SK-N-SH treated with all-trans-retinoic acid at 6 μM for 48 hours (cell line): ENCODE results near the gene NOL9.

ENCODE experiments used
- ATAC-seq: fragments of 200-7000 bp; cut with Tn5 transposase; 3 replicates; pipeline ENCODE4 v1.9.1; 2020; ENCODE audit warnings: mild to moderate bottlenecking, moderate library complexity
- ARNTL ChIP-seq: fragments of 450-650 bp; formaldehyde crosslinking; IDR thresholded peaks from 2 replicates; pipeline ENCODE4 v1.5.0; 2020; ENCODE audit warnings: low read depth, mild to moderate bottlenecking, moderate library complexity, borderline replicate concordance
- BACH2 ChIP-seq: fragments of 250-450 bp; sonication (Bioruptor Pico); IDR thresholded peaks from 2 replicates; pipeline ENCODE4 v1.9.0; 2021; ENCODE audit warnings: mild to moderate bottlenecking, borderline replicate concordance
- CSDC2 ChIP-seq: fragments of 250-450 bp; sonication (Bioruptor Pico); IDR thresholded peaks from 2 replicates; pipeline ENCODE4 v1.5.0; 2020; ENCODE audit warnings: mild to moderate bottlenecking, moderate library complexity
- ESRRG ChIP-seq: fragments of 250-450 bp; sonication (Bioruptor Pico); IDR thresholded peaks from 2 replicates; pipeline ENCODE4 v1.6.1; 2021; ENCODE audit warnings: mild to moderate bottlenecking
- ISL1 ChIP-seq: fragments of 250-450 bp; sonication (Bioruptor Pico); IDR thresholded peaks from 2 replicates; pipeline ENCODE4 v2.1.2; 2022; ENCODE audit warnings: mild to moderate bottlenecking, moderate library complexity
- OSR1 ChIP-seq: fragments of 250-450 bp; sonication (Bioruptor Pico); IDR thresholded peaks from 2 replicates; pipeline ENCODE4 v1.8.0; 2022; ENCODE audit warnings: moderate library complexity, mild to moderate bottlenecking, inconsistent platforms
- PPARA ChIP-seq: fragments of 250-450 bp; sonication (Bioruptor Pico); IDR thresholded peaks from 2 replicates; pipeline ENCODE4 v1.5.0; 2020; ENCODE audit warnings: mild to moderate bottlenecking, borderline replicate concordance
- SNAI2 ChIP-seq: fragments of 250-450 bp; sonication (Bioruptor Pico); IDR thresholded peaks from 2 replicates; pipeline ENCODE4 v1.5.0; 2020; ENCODE audit warnings: mild to moderate bottlenecking, moderate library complexity
- TCF4 ChIP-seq: fragments of 250-450 bp; sonication (Bioruptor Pico); IDR thresholded peaks from 2 replicates; pipeline ENCODE4 v1.8.0; 2021; ENCODE audit warnings: mild to moderate bottlenecking, moderate library complexity, borderline replicate concordance
- ZC3H10 ChIP-seq: fragments of 250-450 bp; sonication (Bioruptor Pico); IDR thresholded peaks from 2 replicates; pipeline ENCODE4 v1.5.1; 2021; ENCODE audit warnings: mild to moderate bottlenecking, moderate library complexity
- ZFP3 ChIP-seq: fragments of 250-450 bp; sonication (Bioruptor Pico); IDR thresholded peaks from 2 replicates; pipeline ENCODE4 v1.5.0; 2020; ENCODE audit warnings: mild to moderate bottlenecking, moderate library complexity
- ZFP30 ChIP-seq: fragments of 450-650 bp; formaldehyde crosslinking; IDR thresholded peaks from 2 replicates; pipeline ENCODE4 v1.5.0; 2022; ENCODE audit warnings: mild to moderate bottlenecking, moderate library complexity
- ZNF70 ChIP-seq: fragments of 450-650 bp; formaldehyde crosslinking; IDR thresholded peaks from 2 replicates; pipeline ENCODE4 v1.5.0; 2020; ENCODE audit warnings: mild to moderate bottlenecking, moderate library complexity
- ZNF8 ChIP-seq: fragments of 450-650 bp; formaldehyde crosslinking; IDR thresholded peaks from 2 replicates; pipeline ENCODE4 v1.5.0; 2020; ENCODE audit warnings: mild to moderate bottlenecking, moderate library complexity
- TF ChIP-seq, protein P1 (sequence below): fragments of 250-450 bp; sonication (Bioruptor Pico); IDR thresholded peaks from 2 replicates; pipeline ENCODE4 v1.5.0; 2020; ENCODE audit warnings: mild to moderate bottlenecking, moderate library complexity
- TF ChIP-seq, protein P2 (sequence below): fragments of 250-450 bp; sonication (Bioruptor Pico); IDR thresholded peaks from 2 replicates; pipeline ENCODE4 v1.5.1; 2021; ENCODE audit warnings: mild to moderate bottlenecking, moderate library complexity
- TF ChIP-seq, protein P3 (sequence below): fragments of 250-450 bp; sonication (Bioruptor Pico); IDR thresholded peaks from 2 replicates; pipeline ENCODE4 v1.8.0; 2020; ENCODE audit warnings: mild to moderate bottlenecking, moderate library complexity, borderline replicate concordance
- TF ChIP-seq, protein P4 (sequence below): fragments of 250-450 bp; sonication (Bioruptor Pico); IDR thresholded peaks from 2 replicates; pipeline ENCODE4 v1.8.0; 2021; ENCODE audit warnings: low read depth, mild to moderate bottlenecking, moderate library complexity, borderline replicate concordance
- TF ChIP-seq, protein P5 (sequence below): fragments of 250-450 bp; sonication (Bioruptor Pico); IDR thresholded peaks from 2 replicates; pipeline ENCODE4 v1.5.1; 2020; ENCODE audit warnings: low read depth, mild to moderate bottlenecking, moderate library complexity

The NOL9 gene

DNA sequence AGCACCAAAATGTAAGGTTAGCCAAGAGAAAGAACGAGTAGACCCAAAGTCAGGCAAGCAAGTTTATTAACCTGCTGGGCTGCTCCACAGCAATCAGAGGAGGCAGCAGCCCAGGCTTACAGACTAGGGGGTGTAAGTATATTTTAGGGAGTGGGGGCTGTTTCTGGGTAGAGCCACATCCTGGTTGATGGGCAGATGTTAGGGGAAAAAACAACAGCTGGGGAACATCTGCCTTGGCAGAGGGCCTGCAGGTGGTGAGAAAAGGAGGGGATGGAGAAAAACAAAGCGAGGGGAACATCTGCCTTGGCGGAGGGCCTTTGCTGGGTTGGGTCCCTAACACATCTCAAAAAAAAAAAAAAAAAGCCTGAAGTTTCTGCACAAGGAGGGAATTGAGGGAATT lies 15.8 kb upstream of the NOL9 start:
- TF ChIP-seq ARNTL (CRISPR knock-in tag) (no peak), ZNF8 (CRISPR knock-in tag) (no peak), ZNF70 (no peak), OSR1 (CRISPR knock-in tag) (no peak), ZFP3 (CRISPR knock-in tag) (no peak), BACH2 (CRISPR knock-in tag) (no peak), CSDC2 (CRISPR knock-in tag) (no peak), ZC3H10 (CRISPR knock-in tag) (no peak), ISL1 (no peak), ESRRG (CRISPR knock-in tag) (no peak), SNAI2 (CRISPR knock-in tag) (no peak), PPARA (no peak)
- TF ChIP-seq, protein P1, sequence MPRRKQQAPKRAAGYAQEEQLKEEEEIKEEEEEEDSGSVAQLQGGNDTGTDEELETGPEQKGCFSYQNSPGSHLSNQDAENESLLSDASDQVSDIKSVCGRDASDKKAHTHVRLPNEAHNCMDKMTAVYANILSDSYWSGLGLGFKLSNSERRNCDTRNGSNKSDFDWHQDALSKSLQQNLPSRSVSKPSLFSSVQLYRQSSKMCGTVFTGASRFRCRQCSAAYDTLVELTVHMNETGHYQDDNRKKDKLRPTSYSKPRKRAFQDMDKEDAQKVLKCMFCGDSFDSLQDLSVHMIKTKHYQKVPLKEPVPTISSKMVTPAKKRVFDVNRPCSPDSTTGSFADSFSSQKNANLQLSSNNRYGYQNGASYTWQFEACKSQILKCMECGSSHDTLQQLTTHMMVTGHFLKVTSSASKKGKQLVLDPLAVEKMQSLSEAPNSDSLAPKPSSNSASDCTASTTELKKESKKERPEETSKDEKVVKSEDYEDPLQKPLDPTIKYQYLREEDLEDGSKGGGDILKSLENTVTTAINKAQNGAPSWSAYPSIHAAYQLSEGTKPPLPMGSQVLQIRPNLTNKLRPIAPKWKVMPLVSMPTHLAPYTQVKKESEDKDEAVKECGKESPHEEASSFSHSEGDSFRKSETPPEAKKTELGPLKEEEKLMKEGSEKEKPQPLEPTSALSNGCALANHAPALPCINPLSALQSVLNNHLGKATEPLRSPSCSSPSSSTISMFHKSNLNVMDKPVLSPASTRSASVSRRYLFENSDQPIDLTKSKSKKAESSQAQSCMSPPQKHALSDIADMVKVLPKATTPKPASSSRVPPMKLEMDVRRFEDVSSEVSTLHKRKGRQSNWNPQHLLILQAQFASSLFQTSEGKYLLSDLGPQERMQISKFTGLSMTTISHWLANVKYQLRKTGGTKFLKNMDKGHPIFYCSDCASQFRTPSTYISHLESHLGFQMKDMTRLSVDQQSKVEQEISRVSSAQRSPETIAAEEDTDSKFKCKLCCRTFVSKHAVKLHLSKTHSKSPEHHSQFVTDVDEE (CRISPR knock-in tag): no peak
- TF ChIP-seq, protein P2, sequence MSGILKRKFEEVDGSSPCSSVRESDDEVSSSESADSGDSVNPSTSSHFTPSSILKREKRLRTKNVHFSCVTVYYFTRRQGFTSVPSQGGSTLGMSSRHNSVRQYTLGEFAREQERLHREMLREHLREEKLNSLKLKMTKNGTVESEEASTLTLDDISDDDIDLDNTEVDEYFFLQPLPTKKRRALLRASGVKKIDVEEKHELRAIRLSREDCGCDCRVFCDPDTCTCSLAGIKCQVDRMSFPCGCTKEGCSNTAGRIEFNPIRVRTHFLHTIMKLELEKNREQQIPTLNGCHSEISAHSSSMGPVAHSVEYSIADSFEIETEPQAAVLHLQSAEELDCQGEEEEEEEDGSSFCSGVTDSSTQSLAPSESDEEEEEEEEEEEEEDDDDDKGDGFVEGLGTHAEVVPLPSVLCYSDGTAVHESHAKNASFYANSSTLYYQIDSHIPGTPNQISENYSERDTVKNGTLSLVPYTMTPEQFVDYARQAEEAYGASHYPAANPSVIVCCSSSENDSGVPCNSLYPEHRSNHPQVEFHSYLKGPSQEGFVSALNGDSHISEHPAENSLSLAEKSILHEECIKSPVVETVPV: no peak
- TF ChIP-seq, protein P3, sequence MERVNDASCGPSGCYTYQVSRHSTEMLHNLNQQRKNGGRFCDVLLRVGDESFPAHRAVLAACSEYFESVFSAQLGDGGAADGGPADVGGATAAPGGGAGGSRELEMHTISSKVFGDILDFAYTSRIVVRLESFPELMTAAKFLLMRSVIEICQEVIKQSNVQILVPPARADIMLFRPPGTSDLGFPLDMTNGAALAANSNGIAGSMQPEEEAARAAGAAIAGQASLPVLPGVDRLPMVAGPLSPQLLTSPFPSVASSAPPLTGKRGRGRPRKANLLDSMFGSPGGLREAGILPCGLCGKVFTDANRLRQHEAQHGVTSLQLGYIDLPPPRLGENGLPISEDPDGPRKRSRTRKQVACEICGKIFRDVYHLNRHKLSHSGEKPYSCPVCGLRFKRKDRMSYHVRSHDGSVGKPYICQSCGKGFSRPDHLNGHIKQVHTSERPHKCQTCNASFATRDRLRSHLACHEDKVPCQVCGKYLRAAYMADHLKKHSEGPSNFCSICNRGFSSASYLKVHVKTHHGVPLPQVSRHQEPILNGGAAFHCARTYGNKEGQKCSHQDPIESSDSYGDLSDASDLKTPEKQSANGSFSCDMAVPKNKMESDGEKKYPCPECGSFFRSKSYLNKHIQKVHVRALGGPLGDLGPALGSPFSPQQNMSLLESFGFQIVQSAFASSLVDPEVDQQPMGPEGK (CRISPR knock-in tag): no peak
- TF ChIP-seq, protein P4, sequence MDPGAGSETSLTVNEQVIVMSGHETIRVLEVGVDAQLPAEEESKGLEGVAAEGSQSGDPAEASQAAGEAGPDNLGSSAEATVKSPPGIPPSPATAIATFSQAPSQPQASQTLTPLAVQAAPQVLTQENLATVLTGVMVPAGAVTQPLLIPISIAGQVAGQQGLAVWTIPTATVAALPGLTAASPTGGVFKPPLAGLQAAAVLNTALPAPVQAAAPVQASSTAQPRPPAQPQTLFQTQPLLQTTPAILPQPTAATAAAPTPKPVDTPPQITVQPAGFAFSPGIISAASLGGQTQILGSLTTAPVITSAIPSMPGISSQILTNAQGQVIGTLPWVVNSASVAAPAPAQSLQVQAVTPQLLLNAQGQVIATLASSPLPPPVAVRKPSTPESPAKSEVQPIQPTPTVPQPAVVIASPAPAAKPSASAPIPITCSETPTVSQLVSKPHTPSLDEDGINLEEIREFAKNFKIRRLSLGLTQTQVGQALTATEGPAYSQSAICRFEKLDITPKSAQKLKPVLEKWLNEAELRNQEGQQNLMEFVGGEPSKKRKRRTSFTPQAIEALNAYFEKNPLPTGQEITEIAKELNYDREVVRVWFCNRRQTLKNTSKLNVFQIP (CRISPR knock-in tag): no peak
- TF ChIP-seq, protein P5, sequence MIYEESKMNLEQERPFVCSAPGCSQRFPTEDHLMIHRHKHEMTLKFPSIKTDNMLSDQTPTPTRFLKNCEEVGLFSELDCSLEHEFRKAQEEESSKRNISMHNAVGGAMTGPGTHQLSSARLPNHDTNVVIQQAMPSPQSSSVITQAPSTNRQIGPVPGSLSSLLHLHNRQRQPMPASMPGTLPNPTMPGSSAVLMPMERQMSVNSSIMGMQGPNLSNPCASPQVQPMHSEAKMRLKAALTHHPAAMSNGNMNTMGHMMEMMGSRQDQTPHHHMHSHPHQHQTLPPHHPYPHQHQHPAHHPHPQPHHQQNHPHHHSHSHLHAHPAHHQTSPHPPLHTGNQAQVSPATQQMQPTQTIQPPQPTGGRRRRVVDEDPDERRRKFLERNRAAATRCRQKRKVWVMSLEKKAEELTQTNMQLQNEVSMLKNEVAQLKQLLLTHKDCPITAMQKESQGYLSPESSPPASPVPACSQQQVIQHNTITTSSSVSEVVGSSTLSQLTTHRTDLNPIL (CRISPR knock-in tag): no peak
- TF ChIP-seq, all 23 proteins: peak for 0
- ATAC-seq: no peak

DNA sequence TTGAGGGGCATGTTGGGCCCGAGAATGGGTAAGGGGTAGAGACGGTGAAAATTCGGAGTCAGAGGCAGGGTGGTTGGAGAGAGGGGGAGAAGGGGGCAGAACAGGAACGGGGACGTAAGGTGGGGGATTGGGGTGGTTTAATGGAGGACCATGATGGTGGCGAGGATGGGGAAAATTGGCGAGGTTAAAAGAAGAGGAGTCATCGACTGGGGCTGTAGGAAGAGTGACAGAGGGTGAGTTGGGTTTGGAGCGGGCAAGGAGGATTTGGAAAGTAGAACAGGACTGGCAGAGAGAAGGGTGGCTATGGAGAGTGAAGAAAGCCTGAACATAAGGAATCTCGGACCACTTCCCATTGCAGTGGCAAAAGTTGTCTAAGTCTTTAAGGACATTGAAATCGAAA lies 14.7 kb upstream of the NOL9 start:
- no peak for ATAC-seq
- TF ChIP-seq OSR1 (CRISPR knock-in tag) (no peak), ISL1 (no peak), ZC3H10 (CRISPR knock-in tag) (no peak), ZFP30 (CRISPR knock-in tag) (no peak), ZFP3 (CRISPR knock-in tag) (no peak), CSDC2 (CRISPR knock-in tag) (no peak), TCF4 (no peak)
- TF ChIP-seq, protein P1 (CRISPR knock-in tag): no peak
- TF ChIP-seq, protein P2: no peak
